ENCODE results near the gene UBE2L5.

The UBE2L5 gene

DNA sequence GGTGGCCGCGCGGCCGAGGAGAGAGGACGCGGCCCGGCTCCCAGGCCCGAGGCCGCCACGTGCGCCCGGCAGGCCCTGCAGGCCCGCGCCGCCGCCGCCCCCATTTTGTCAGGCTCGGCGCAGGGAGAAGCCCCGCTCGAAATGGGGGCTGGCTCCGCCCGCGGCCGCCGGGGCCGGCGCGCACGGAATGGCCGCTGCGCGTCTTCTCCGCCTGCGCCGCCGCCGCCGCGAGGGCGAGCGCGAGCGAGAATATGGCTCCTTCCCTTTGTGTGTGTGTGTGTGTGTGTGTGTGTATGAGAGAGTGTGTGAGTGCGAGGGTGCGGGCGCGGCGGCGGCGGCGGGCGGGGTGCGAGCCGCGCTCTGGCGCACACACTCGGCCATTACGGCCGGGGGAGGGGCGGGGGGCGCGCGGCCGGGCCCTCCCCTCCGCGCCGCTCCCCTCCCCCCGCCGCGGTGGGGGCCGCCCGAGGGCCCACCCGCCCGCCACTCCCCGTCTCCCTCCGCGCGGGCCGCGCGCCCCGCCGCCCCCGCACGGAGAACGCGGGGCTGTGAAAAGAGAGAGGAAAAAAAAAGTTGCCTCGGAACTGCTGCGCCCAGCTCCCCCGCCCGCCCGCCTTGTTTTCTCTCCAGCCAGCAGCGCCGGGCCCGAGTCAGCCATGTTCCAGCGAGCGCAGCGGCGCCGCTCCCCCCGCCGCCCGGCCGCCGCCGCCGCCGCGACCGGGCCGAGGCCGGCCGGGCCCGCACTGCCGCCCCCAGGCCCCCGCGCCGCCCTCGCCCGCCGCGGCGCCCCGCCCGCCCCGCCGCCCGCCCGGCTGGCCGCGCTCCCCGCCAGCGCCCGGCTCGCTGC lies 42.4 kb downstream of the UBE2L5 start (continued):
- TF ChIP-seq, protein P1, sequence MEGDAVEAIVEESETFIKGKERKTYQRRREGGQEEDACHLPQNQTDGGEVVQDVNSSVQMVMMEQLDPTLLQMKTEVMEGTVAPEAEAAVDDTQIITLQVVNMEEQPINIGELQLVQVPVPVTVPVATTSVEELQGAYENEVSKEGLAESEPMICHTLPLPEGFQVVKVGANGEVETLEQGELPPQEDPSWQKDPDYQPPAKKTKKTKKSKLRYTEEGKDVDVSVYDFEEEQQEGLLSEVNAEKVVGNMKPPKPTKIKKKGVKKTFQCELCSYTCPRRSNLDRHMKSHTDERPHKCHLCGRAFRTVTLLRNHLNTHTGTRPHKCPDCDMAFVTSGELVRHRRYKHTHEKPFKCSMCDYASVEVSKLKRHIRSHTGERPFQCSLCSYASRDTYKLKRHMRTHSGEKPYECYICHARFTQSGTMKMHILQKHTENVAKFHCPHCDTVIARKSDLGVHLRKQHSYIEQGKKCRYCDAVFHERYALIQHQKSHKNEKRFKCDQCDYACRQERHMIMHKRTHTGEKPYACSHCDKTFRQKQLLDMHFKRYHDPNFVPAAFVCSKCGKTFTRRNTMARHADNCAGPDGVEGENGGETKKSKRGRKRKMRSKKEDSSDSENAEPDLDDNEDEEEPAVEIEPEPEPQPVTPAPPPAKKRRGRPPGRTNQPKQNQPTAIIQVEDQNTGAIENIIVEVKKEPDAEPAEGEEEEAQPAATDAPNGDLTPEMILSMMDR (tag by site-specific recombination; IDR thresholded peaks at IDR 0.05) = no peak
- TF ChIP-seq, protein P2, sequence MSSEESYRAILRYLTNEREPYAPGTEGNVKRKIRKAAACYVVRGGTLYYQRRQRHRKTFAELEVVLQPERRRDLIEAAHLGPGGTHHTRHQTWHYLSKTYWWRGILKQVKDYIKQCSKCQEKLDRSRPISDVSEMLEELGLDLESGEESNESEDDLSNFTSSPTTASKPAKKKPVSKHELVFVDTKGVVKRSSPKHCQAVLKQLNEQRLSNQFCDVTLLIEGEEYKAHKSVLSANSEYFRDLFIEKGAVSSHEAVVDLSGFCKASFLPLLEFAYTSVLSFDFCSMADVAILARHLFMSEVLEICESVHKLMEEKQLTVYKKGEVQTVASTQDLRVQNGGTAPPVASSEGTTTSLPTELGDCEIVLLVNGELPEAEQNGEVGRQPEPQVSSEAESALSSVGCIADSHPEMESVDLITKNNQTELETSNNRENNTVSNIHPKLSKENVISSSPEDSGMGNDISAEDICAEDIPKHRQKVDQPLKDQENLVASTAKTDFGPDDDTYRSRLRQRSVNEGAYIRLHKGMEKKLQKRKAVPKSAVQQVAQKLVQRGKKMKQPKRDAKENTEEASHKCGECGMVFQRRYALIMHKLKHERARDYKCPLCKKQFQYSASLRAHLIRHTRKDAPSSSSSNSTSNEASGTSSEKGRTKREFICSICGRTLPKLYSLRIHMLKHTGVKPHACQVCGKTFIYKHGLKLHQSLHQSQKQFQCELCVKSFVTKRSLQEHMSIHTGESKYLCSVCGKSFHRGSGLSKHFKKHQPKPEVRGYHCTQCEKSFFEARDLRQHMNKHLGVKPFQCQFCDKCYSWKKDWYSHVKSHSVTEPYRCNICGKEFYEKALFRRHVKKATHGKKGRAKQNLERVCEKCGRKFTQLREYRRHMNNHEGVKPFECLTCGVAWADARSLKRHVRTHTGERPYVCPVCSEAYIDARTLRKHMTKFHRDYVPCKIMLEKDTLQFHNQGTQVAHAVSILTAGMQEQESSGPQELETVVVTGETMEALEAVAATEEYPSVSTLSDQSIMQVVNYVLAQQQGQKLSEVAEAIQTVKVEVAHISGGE (tag by site-specific recombination; conservative IDR thresholded peaks at IDR 0.05; ENCODE audit: low read depth) = no peak
- TF ChIP-seq YY2 (tag by site-specific recombination; IDR thresholded peaks at IDR 0.05) (peak; percentile 58; the same call in 1 of the 2 replicates), ZNF626 (tag by site-specific recombination; IDR thresholded peaks at IDR 0.05) (0 out of 2 replicates have a peak, but pooled peaks have one; percentile 54), ZNF791 (tag by site-specific recombination; IDR thresholded peaks at IDR 0.05) (no peak), KLF8 (tag by site-specific recombination; IDR thresholded peaks at IDR 0.05) (no peak), MEIS1 (CRISPR knock-in tag; IDR thresholded peaks at IDR 0.05; ENCODE audit: borderline replicate concordance) (no peak), ZFP69B (tag by site-specific recombination; IDR thresholded peaks at IDR 0.05) (no peak), ZNF776 (tag by site-specific recombination; IDR thresholded peaks at IDR 0.05; ENCODE audit: borderline replicate concordance) (no peak), ZBTB48 (tag by site-specific recombination; IDR thresholded peaks at IDR 0.05) (no peak), ZNF394 (tag by site-specific recombination; IDR thresholded peaks at IDR 0.05; ENCODE audit: borderline replicate concordance) (no peak), ZNF10 (tag by site-specific recombination; IDR thresholded peaks at IDR 0.05) (no peak), ZNF639 (tag by site-specific recombination; IDR thresholded peaks at IDR 0.05) (no peak), ZNF2 (tag by site-specific recombination; IDR thresholded peaks at IDR 0.05) (no peak), ZNF785 (tag by site-specific recombination; IDR thresholded peaks at IDR 0.05) (no peak), ZNF366 (tag by site-specific recombination; conservative IDR thresholded peaks at IDR 0.05) (no peak), ZNF175 (tag by site-specific recombination; IDR thresholded peaks at IDR 0.05) (no peak), REPIN1 (tag by site-specific recombination; IDR thresholded peaks at IDR 0.05; ENCODE audit: low read depth) (no peak), ZNF830 (tag by site-specific recombination; IDR thresholded peaks at IDR 0.05; ENCODE audit: low read depth) (no peak), HOXA7 (CRISPR knock-in tag; IDR thresholded peaks at IDR 0.05; ENCODE audit: borderline replicate concordance) (no peak), ZNF423 (tag by site-specific recombination; IDR thresholded peaks at IDR 0.05) (0 out of 2 replicates have a peak, but pooled peaks have one; percentile 42), ZBTB21 (tag by site-specific recombination; IDR thresholded peaks at IDR 0.05) (no peak), ZNF341 (tag by site-specific recombination; IDR thresholded peaks at IDR 0.05; ENCODE audit: low read depth) (no peak), ZNF202 (tag by site-specific recombination; IDR thresholded peaks at IDR 0.05; ENCODE audit: borderline replicate concordance) (no peak)
- TF ChIP-seq, protein P3, sequence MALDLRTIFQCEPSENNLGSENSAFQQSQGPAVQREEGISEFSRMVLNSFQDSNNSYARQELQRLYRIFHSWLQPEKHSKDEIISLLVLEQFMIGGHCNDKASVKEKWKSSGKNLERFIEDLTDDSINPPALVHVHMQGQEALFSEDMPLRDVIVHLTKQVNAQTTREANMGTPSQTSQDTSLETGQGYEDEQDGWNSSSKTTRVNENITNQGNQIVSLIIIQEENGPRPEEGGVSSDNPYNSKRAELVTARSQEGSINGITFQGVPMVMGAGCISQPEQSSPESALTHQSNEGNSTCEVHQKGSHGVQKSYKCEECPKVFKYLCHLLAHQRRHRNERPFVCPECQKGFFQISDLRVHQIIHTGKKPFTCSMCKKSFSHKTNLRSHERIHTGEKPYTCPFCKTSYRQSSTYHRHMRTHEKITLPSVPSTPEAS (tag by site-specific recombination; IDR thresholded peaks at IDR 0.05) = peak; percentile 61
- TF ChIP-seq, protein P4, sequence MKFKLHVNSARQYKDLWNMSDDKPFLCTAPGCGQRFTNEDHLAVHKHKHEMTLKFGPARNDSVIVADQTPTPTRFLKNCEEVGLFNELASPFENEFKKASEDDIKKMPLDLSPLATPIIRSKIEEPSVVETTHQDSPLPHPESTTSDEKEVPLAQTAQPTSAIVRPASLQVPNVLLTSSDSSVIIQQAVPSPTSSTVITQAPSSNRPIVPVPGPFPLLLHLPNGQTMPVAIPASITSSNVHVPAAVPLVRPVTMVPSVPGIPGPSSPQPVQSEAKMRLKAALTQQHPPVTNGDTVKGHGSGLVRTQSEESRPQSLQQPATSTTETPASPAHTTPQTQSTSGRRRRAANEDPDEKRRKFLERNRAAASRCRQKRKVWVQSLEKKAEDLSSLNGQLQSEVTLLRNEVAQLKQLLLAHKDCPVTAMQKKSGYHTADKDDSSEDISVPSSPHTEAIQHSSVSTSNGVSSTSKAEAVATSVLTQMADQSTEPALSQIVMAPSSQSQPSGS (tag by site-specific recombination; IDR thresholded peaks at IDR 0.05; ENCODE audit: low read depth) = no peak
- TF ChIP-seq, protein P5, sequence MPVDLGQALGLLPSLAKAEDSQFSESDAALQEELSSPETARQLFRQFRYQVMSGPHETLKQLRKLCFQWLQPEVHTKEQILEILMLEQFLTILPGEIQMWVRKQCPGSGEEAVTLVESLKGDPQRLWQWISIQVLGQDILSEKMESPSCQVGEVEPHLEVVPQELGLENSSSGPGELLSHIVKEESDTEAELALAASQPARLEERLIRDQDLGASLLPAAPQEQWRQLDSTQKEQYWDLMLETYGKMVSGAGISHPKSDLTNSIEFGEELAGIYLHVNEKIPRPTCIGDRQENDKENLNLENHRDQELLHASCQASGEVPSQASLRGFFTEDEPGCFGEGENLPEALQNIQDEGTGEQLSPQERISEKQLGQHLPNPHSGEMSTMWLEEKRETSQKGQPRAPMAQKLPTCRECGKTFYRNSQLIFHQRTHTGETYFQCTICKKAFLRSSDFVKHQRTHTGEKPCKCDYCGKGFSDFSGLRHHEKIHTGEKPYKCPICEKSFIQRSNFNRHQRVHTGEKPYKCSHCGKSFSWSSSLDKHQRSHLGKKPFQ (tag by site-specific recombination; IDR thresholded peaks at IDR 0.05) = no peak
- TF ChIP-seq, protein P6, sequence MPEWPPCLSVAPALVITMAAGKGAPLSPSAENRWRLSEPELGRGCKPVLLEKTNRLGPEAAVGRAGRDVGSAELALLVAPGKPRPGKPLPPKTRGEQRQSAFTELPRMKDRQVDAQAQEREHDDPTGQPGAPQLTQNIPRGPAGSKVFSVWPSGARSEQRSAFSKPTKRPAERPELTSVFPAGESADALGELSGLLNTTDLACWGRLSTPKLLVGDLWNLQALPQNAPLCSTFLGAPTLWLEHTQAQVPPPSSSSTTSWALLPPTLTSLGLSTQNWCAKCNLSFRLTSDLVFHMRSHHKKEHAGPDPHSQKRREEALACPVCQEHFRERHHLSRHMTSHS (tag by site-specific recombination; IDR thresholded peaks at IDR 0.05) = no peak
